Measurements from ENCODE around the gene SELENOF.

The SELENOF gene

GRCh38 chr1:86913896-86914600 is at the start of gene SELENOF:
Gene SELENOF (minus strand): TSS chr1:86914126. CDS start chr1:86914111, 15 bp downstream.
- peak within 1 kb of the TSS; percentile 94 for H3K4me3 ChIP-seq (ENCODE audit: low read depth, low read length)
- TF ChIP-seq CTCF (IDR thresholded peaks at IDR 0.05; ENCODE audit: borderline replicate concordance, insufficient read depth, low read depth, low read length), result no peak

- TF ChIP-seq CTCF (IDR thresholded peaks at IDR 0.05; ENCODE audit: borderline replicate concordance, insufficient read depth, low read depth, low read length), result no peak
- no peak overlapping the region for H3K4me3 ChIP-seq (ENCODE audit: low read depth, low read length)
These were observed 46.6 kb upstream of the SELENOF start for GRCh38 chr1:86960548-86960947.

- no peak for TF ChIP-seq CTCF (IDR thresholded peaks at IDR 0.05; ENCODE audit: borderline replicate concordance, insufficient read depth, low read depth, low read length)
- H3K4me3 ChIP-seq (ENCODE audit: low read depth, low read length), result no peak overlapping the region
These were observed 43.3 kb upstream of the SELENOF start for GRCh38 chr1:86957221-86957620.

- H3K4me3 ChIP-seq (ENCODE audit: low read depth, low read length), result no peak overlapping the region
- TF ChIP-seq CTCF (IDR thresholded peaks at IDR 0.05; ENCODE audit: borderline replicate concordance, insufficient read depth, low read depth, low read length), result no peak
These were observed 42.3 kb upstream of the SELENOF start for GRCh38 chr1:86956221-86956620.

GRCh38 chr1:86955678-86956077 is 41.8 kb upstream of the SELENOF start:
- no peak overlapping the region for H3K4me3 ChIP-seq (ENCODE audit: low read depth, low read length)
- no peak for TF ChIP-seq CTCF (IDR thresholded peaks at IDR 0.05; ENCODE audit: borderline replicate concordance, insufficient read depth, low read depth, low read length)

GRCh38 chr1:86953167-86953566 is 39.2 kb upstream of the SELENOF start:
- TF ChIP-seq CTCF (IDR thresholded peaks at IDR 0.05; ENCODE audit: borderline replicate concordance, insufficient read depth, low read depth, low read length), result no peak
- H3K4me3 ChIP-seq (ENCODE audit: low read depth, low read length), result no peak overlapping the region

GRCh38 chr1:86951430-86951829 is 37.5 kb upstream of the SELENOF start:
- no peak overlapping the region for H3K4me3 ChIP-seq (ENCODE audit: low read depth, low read length)
- no peak for TF ChIP-seq CTCF (IDR thresholded peaks at IDR 0.05; ENCODE audit: borderline replicate concordance, insufficient read depth, low read depth, low read length)

Data from GM12875 (cell line).